ENCODE results near the gene MTHFR. TPM values are rescaled to one million over a fixed set of nuclear protein-coding genes. Genes with fewer than 3 reads are reported as not detected.
A peak's percentile ranks its signal among the peaks of the same experiment; 100 is the strongest.

Gene MTHFR
- total RNA-seq, 1 donor from 2014 or later = 23.3 TPM

DNA sequence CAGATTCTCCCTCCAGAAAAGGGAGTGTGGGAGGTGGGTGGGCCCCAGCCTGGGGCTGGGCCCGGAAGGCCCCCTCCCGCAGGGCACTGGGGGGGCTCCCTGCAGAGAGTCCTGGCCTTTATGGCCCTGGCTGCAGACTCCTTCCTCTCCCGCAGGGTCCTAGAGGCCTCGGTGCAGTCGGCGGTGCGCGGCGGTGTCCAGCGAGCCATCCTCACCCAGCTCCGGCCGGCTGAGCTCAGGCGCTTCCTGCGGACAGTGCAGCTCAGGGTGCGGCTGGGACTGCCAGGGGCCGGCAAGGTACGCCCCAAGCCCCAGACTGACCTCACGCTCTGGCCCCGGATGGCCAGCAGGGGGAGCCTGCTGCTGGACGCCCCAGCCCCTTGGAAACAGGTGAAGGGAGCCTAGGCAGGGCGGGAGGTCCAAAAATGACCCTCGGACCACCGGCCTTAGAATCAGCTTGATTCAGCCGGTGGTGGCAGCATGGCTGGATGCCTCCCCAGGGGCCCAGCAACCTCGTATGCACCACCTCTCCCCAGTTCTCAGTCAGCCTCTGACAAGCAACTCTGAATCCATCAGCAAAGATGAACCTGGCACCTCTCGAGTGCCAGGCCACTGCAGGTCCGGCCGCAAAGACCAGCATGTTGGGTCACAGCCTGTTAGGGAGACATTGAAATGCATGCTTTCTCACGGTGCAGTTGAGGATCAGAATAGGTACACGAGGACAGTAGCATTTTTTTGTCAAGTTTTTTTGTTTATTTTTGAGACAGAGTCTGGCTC lies 20.6 kb downstream of the MTHFR start:
- no peaks in the 10 kb centered on the region for H3K27me3 Mint-ChIP-seq (ENCODE audit: low read depth)
- H3K4me3 Mint-ChIP-seq (ENCODE audit: unreplicated experiment) = peak overlapping the region; percentile 19
- H3K4me1 Mint-ChIP-seq (ENCODE audit: low read depth) = peaks cover 23% of the 10 kb centered on the region
- peak; percentile 93 for DNase-seq (ENCODE audit: low spot score)
- no peaks in the 10 kb centered on the region for H3K36me3 Mint-ChIP-seq (ENCODE audit: low read depth)
- no peaks in the 10 kb centered on the region for H3K9me3 Mint-ChIP-seq (ENCODE audit: low read depth)
- no peak overlapping the region for H3K27ac Mint-ChIP-seq (ENCODE audit: unreplicated experiment)
- TF ChIP-seq, protein P1, sequence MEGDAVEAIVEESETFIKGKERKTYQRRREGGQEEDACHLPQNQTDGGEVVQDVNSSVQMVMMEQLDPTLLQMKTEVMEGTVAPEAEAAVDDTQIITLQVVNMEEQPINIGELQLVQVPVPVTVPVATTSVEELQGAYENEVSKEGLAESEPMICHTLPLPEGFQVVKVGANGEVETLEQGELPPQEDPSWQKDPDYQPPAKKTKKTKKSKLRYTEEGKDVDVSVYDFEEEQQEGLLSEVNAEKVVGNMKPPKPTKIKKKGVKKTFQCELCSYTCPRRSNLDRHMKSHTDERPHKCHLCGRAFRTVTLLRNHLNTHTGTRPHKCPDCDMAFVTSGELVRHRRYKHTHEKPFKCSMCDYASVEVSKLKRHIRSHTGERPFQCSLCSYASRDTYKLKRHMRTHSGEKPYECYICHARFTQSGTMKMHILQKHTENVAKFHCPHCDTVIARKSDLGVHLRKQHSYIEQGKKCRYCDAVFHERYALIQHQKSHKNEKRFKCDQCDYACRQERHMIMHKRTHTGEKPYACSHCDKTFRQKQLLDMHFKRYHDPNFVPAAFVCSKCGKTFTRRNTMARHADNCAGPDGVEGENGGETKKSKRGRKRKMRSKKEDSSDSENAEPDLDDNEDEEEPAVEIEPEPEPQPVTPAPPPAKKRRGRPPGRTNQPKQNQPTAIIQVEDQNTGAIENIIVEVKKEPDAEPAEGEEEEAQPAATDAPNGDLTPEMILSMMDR (IDR thresholded peaks at IDR 0.05) = peak; percentile 91

DNA sequence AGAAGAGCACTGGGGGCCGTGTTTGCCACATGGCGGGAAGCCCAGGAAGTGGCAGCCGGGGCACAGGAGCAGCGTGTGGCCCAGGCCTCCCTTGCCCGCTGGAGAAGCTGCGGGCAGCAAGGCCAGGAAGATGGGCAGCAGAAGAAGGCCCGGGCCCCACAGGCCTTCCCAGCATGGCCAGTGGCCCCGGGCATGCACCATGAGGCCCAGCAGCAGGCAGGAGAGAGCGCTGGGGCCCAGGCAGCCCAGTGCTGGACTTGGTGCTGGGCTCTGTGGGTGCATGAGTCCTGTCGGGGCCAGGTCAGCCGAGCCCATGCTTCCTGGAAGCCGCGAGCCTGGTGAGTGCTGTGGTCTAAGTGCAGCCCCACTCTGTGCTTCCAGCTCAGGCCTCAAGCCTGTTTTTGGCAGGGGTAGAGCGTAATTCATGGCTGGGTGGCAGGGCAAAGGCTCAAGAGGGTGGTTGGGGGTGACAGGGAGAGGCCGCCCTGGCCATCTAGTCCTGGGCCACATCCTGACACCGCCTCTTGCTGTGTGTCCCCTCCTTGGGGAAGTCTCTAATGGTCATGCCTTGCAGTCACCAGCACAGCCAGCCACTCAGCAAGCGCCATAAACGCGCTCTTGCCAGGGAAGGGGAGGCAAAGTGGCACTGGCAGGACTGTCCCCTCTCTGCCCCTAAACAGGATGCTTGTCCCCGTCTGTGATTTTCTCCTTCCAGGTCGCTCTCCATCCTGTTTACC lies 21.3 kb downstream of the MTHFR start:
- H3K4me3 Mint-ChIP-seq (ENCODE audit: unreplicated experiment) = no peak overlapping the region
- H3K27ac Mint-ChIP-seq (ENCODE audit: unreplicated experiment) = no peak overlapping the region
- TF ChIP-seq, protein P1 (IDR thresholded peaks at IDR 0.05) = no peak
- peak; percentile 90 for DNase-seq (ENCODE audit: low spot score)
- H3K36me3 Mint-ChIP-seq (ENCODE audit: low read depth) = no peaks in the 10 kb centered on the region
- no peaks in the 10 kb centered on the region for H3K27me3 Mint-ChIP-seq (ENCODE audit: low read depth)
- peaks cover 23% of the 10 kb centered on the region for H3K4me1 Mint-ChIP-seq (ENCODE audit: low read depth)
- H3K9me3 Mint-ChIP-seq (ENCODE audit: low read depth) = no peaks in the 10 kb centered on the region

DNA sequence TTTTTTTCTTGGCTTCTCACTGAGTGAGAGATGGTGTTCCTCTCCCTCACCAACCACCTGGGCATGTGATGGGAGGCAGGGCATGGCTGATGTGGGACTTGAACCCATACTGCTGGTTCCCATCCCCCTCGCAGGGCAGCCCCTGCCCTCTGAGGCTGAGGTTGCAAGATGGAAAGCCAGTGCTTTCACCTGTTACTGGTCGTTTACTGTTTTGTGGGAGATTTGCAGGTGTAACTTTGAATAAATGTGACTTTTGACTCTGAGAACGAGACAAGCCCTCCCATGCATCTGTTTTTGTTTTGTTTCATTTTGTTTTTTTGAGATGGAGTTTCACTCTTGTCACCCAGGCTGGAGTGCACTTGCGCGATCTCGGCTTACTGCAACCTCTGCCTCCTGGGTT lies 22.2 kb downstream of the MTHFR start:
- H3K4me1 Mint-ChIP-seq (ENCODE audit: low read depth) = peaks cover 23% of the 10 kb centered on the region
- no peaks in the 10 kb centered on the region for H3K27me3 Mint-ChIP-seq (ENCODE audit: low read depth)
- H3K36me3 Mint-ChIP-seq (ENCODE audit: low read depth) = no peaks in the 10 kb centered on the region
- H3K9me3 Mint-ChIP-seq (ENCODE audit: low read depth) = no peaks in the 10 kb centered on the region
- DNase-seq (ENCODE audit: low spot score) = no peak
- no peak overlapping the region for H3K4me3 Mint-ChIP-seq (ENCODE audit: unreplicated experiment)
- TF ChIP-seq, protein P1 (IDR thresholded peaks at IDR 0.05) = no peak
- H3K27ac Mint-ChIP-seq (ENCODE audit: unreplicated experiment) = no peak overlapping the region

DNA sequence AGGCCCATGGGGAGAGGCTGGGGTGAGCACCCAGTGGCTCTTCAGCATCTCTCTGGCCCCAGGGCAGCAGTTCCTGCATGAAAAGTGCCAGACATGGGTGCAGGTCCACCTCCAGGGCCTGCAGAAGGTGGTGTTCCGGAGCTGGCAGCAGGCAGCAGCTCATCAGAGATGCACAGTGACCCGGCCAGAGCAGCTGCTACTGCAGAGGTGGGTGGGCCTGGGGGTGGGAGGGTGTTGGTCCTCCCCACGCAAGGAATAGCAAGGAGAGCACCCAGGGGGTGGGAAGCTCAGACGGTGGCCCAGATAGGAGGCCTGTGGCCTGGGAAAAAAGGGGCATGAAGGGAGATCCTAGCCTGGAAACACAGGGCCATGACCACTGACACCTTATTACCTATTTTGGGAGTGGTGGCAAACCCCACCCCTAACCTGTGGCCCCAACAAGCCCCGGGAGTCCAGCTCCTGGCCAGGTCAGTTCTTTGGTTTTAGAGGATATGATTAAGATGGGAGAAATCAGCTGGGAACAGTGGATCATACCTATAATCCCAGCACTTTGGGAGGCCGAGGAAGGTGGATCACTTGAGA lies 23.5 kb downstream of the MTHFR start:
- H3K36me3 Mint-ChIP-seq (ENCODE audit: low read depth) = no peaks in the 10 kb centered on the region
- TF ChIP-seq, protein P1 (IDR thresholded peaks at IDR 0.05) = no peak
- H3K4me3 Mint-ChIP-seq (ENCODE audit: unreplicated experiment) = no peak overlapping the region
- no peak overlapping the region for H3K27ac Mint-ChIP-seq (ENCODE audit: unreplicated experiment)
- DNase-seq (ENCODE audit: low spot score) = no peak
- no peaks in the 10 kb centered on the region for H3K27me3 Mint-ChIP-seq (ENCODE audit: low read depth)
- H3K9me3 Mint-ChIP-seq (ENCODE audit: low read depth) = no peaks in the 10 kb centered on the region
- peaks cover 12% of the 10 kb centered on the region for H3K4me1 Mint-ChIP-seq (ENCODE audit: low read depth)

DNA sequence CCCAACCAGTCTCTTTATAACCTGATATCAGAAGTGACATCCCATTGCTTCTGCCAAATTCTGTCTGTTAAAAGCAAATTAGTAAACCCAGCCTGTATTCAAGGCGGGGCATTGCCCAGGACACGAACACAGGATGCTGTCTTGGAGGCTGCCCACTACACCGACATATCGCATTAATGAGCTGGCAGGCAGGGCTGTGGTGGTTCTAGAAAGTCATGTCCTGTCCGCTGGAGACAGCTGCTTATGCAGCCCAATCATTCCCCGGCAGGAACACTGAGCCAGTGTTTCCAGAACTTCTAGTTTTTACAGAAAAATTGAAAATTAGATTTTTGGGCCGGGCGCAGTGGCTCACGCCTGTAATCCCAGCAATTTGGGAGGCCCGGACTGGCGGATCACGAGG lies 24.5 kb downstream of the MTHFR start:
- no peaks in the 10 kb centered on the region for H3K9me3 Mint-ChIP-seq (ENCODE audit: low read depth)
- H3K36me3 Mint-ChIP-seq (ENCODE audit: low read depth) = no peaks in the 10 kb centered on the region
- no peak overlapping the region for H3K4me3 Mint-ChIP-seq (ENCODE audit: unreplicated experiment)
- DNase-seq (ENCODE audit: low spot score) = no peak
- H3K4me1 Mint-ChIP-seq (ENCODE audit: low read depth) = peaks cover 5% of the 10 kb centered on the region
- no peaks in the 10 kb centered on the region for H3K27me3 Mint-ChIP-seq (ENCODE audit: low read depth)
- no peak overlapping the region for H3K27ac Mint-ChIP-seq (ENCODE audit: unreplicated experiment)
- TF ChIP-seq, protein P1 (IDR thresholded peaks at IDR 0.05) = no peak
